CD4-positive, alpha-beta T cell treated with Interferon gamma for 1 hour (primary cell): ENCODE data around the gene FAM222B.
A peak's percentile ranks its signal among the peaks of the same experiment; 100 is the strongest.
"Not testable (repeated sequence)": the region's sequence is repeated elsewhere in the genome, so short reads cannot be mapped to it uniquely, and the experiment has no call there.

Experiments used
- DNase-seq: peaks from one replicate; pipeline ENCODE4 v3.0.0-alpha.2; 2020

Gene FAM222B

DNA sequence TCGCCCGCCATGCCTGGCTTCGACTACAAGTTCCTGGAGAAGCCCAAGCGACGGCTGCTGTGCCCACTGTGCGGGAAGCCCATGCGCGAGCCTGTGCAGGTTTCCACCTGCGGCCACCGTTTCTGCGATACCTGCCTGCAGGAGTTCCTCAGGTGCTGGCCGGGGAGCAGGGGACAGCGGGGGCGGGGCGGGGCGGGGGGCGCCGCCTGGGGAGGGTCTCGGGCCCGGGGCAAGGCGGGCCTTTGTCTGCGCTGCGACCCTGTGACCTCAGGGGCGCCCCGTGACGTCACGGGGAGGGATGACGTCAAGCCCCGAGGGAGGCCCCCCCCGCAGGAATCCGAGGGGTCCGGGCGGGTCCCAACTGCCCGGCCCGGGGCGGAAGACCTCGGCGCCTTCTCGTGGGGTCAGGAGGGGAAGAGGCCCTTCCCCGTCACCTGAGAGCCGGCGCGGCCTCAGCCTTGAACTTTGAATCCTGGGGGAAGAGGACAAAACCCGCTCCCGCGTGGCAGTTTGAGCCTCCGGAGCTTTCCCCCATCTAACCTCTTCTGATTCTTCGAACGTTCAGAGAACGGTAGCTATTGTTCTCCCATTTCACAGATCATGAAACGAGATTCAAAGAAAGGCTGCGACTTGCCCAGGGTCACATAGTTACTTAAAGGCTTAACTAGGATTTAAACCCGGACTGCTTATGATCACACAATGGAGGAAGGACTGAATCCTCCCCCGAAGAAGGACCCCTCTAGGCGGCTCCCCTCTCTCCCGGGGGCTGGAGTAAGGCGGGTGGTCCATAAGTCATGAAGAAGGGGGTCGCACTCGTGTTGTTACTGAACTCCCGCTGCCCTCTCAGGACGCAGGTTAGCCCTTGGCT is 98.3 kb downstream of the FAM222B start:
- peak; percentile 68 for DNase-seq

DNA sequence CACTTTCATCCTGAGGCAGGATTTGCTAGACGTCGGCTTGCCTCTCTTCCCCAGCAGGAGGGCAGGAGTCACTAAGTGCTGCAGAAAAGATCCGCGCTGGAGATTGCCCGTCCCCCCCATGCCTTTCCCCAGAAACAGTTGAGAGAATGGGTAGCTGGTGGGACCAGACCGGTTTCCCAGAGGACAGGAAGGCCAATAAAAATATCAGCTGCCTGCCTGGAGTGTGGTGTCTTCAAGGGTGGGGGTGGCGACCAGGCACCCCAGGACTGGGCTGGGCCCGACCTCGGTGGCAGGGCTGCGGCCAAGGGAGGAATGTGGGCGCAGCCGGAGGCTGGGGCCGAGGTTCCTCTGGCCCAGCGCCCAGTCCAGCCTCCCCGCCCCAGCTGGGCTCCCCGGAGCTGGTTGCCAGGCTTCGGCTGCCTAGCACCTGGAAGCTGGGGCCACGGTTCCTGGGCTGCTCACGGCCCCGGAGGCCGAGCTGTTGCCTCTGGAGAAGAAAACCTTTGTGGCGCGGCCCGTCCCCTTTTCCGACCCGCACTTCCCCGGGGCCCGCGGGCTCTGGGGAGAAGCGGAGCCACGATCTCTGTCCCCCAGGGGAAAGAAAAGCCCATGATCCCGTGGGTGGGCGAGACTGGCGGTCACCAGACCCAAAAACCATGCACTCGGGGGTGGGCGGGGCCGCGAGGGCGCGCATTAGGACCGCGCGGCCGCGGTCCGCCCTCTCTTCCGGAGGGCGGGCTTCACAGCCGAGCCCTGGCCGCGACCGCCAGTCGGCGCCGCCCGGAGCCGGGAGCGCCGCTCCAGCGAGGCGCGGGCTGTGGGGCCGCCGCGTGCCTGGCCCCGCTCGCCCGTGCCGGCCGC is 99.1 kb downstream of the FAM222B start, which contains the start of gene TRAF4:
Gene TRAF4, plus strand, starts transcription at position 769 of the 861 bp plus-strand sequence. CDS start 102 bp downstream, outside the sequence.
- peak; percentile 80 for DNase-seq

DNA sequence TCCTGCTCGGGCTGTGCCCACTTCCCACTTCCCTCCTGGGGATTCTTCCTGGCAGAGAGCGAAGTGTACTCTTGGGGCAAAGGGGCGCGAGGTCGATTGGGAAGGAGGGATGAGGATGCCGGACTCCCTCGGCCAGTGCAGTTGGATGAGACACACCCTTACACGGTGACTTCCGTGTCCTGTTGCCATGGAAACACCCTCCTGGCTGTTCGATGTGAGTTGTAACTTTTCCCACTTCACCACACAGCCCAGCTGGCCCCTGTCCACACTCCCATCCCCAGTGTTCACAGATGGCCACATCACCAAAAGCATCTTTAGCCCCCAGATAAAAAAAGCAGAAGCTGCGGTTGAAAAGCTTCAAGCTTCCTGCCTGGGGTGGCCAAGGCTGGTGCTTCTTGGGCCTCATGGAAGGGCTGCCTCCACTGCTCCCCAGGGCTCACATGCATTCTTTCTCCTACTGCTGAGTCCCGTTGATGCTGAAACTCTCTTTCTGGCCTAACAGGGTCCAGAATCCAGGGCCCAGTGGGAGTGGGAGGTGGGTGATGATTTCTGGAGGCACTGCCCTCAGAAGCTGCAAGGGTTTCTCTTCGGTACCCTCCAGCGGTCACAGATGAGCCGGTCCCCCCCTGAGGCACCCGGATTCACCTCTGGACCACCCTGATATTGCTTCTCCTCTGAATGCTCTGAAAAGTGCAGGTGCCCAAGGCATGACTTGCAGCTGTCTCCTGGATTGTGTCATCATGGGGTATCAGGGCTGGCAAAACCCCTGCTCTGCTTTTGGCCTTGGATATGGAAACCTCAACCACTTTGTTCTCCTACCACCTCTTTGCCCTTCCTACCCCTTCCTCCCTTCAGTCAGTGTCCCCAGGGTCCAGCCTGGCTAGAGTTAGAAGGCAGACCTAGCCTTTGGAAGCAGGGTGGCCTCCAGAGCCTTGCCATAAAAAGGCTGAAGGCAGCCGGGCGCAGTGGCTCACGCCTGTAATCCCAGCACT is 100.9 kb downstream of the FAM222B start:
- DNase-seq: peak; percentile 52

DNA sequence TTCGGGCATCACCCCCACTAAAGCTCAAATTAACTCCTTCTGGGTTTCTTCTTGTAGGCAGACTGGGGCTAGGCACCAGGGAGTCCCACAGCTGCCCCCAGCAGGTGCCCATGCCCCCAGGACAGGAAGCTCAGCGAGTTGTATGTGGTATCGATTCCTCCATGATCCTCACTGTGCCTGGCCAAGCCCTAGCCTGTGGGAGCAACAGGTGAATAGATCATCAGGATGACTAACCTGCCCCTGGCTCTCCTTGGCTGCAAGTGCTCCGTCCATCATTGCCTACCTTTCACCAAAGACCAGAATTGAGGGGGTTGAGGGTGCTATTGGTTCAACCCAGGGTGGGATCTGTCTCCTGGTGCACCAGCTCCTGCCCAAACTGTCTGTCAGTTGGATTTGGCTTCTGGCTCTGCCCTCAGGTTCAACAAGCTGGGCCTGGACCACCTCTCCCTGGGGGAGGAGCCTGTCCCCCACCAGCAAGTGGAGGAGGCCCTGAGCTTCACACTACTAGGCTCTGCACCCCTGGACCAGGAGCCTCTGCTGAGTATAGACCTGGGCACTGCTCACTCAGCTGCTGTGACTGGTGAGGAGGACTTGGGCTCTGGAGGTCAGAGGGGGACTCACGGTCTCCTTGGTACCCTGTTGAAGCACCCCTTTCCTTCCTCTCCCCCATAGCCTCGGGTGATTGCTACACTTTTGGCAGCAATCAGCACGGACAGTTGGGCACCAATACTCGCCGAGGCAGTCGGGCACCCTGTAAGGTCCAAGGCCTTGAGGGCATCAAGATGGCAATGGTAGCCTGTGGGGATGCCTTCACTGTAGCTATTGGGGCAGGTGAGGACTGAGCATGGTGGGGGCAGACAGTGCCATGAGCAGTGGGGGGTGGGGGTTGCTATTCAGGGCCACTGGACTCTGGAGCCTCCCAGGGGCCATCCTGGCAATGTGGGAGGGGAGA is 101.9 kb downstream of the FAM222B start:
- no peak for DNase-seq

DNA sequence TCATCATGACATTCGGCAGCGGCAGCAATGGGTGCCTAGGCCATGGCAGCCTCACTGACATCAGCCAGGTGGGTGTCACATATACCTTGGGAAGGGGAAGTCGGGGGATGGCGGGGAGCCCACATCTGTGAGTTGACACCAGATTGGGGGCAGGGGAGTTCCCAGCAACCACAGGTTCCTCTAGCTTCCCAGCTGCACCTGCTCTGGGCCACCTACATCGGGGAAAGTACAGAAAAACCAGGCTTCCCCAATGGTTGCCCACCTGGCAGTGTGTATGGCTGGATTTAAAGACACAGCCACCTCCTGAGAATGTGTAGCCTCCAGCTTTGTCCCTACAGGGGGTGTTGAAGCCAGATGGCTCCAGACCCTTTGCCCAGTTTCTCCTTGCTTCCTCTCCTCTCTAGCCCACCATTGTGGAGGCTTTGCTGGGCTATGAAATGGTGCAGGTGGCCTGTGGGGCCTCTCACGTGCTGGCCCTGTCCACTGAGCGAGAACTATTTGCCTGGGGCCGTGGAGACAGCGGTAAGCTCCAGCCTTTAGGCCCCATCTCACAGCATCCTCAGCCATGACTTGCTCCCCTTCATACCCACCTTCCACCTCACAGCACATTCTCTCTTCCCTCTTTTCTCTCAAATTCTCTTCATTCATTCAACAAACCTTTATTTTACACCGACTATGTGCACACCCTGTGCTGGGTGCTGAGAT is 103.8 kb downstream of the FAM222B start:
- peak; percentile 85 for DNase-seq

DNA sequence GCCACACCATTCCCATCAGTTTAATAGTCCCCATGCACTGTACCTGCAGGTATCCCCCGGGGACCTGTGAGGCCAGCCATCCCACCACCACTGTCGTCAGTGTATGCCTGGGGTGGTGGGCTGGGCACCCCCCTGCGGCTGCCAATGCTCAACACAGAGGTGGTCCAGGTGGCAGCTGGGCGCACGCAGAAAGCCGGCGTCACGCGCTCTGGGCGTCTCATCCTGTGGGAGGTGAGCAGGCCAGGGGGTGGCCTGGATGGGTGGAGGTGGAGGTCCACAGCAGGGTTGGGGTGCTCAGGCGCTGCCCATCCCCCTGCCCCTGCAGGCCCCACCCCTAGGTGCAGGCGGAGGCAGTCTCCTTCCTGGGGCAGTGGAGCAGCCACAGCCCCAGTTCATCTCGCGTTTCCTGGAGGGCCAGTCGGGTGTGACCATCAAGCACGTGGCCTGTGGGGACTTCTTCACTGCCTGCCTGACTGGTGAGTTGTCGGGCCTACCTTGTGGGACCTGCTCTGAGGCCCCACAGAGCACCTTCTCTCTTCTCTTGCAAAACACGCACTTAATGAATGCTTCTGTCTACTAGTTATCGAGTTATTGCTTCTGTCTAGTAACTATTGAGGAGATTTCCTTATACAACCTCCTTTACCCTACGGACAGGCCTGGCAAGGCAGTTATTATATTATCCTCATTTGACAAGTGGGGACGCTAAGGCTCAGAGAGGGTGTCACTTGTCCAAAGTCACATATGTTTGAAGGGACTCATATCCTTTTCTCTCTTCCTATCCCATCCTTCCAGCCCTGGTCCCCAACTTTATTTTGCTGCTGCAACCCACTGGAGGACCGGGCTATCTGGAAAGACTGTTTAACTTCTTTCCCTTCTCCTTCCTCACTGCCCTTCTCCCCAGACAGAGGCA is 104.6 kb downstream of the FAM222B start:
- DNase-seq: peak; percentile 82

DNA sequence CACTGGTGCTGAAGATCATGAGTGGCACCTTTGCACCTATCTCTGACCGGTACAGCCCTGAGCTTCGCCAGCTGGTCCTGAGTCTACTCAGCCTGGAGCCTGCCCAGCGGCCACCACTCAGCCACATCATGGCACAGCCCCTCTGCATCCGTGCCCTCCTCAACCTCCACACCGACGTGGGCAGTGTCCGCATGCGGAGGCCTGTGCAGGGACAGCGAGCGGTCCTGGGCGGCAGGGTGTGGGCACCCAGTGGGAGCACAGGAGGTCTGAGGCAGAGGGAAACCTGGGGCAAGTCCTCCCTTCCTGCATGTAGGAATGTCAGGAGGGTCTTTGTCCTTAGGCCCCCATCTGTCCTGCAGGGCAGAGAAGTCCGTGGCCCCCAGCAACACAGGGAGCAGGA is 105.3 kb downstream of the FAM222B start:
- no peak for DNase-seq

DNA sequence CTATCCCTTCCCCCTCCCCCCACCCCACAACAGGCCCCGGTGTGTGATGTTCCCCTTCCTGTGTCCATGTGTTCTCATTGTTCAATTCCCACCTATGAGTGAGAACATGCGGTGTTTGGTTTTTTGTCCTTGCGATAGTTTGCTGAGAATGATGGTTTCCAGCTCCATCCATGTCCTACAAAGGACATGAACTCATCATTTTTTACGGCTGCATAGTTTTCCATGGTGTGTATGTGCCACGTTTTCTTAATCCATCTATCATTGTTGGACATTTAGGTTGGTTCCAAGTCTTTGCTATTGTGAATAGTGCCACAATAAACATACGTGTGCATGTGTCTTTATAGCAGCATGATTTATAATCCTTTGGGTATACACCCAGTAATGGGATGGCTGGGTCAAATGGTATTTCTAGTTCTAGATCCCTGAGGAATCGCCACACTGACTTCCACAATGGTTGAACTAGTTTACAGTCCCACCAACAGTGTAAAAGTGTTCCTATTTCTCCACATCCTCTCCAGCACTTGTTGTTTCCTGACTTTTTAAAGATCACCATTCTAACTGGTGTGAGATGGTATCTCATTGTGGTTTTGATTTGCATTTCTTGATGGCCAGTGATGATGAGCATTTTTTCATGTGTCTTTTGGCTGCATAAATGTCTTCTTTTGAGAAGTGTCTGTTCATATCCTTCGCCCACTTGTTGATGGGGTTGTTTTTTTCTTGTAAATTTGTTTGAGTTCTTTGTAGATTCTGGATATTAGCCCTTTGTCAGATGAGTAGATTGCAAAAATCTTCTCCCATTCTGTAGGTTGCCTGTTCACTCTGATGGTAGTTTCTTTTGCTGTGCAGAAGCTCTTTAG is 106.4 kb downstream of the FAM222B start:
- DNase-seq: not testable (repeated sequence)

DNA sequence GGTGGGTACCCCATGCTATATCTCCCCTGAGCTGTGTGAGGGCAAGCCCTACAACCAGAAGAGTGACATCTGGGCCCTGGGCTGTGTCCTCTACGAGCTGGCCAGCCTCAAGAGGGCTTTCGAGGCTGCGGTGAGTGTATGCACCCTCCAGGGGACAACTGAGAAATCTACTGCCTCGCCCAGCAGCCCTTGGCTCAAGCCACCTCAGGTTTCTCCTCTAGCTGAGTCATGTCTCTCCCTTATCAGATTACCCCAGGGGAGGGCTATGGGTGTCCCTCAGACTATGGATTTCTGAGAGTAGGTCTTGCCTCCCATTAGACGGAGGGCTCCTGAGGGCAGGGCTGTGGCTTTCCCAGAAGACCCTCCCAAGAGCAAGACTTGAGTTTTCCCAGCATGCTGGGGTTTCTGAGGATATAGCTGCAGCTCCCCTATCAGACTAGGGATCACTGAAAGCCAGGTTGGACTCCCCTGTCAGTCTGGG is 107.3 kb downstream of the FAM222B start:
- DNase-seq: no peak

DNA sequence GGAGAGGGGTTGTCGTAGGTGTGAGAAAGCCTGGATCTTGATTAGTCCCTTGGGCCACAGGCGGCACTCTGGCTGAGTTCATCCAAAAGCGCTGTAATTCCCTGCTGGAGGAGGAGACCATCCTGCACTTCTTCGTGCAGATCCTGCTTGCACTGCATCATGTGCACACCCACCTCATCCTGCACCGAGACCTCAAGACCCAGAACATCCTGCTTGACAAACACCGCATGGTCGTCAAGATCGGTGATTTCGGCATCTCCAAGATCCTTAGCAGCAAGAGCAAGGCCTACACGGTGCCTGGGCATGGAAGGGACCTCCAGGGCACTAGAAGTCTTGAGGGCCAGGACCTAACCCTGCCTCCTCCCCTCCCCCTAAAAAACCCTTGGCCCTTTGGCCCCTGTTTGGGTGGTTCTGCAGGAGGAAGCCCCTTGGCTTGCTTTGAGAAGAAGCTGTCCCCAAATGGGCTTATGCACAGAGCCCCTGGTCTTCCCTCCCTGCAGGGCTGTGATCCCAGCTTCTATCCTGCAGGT is 107.8 kb downstream of the FAM222B start:
- DNase-seq: no peak

DNA sequence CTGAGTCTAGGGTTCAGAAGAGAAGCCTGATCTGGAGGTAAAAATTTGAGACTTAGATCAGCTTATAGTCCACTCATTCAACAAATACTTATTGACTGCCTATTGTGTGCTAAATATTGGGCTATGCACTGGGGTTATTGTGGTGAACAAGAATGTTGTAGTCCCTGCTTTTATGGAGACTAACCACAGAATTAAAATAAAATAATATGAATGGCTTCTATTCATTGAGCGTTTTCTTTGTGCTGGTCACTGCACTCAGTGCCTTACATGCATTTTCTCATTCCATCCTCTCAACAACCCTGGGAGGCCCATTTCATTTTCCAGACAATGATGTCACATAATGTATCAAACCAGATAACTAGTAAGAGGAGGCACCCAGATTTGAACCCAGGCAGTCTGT is 109.2 kb downstream of the FAM222B start:
- DNase-seq: no peak

DNA sequence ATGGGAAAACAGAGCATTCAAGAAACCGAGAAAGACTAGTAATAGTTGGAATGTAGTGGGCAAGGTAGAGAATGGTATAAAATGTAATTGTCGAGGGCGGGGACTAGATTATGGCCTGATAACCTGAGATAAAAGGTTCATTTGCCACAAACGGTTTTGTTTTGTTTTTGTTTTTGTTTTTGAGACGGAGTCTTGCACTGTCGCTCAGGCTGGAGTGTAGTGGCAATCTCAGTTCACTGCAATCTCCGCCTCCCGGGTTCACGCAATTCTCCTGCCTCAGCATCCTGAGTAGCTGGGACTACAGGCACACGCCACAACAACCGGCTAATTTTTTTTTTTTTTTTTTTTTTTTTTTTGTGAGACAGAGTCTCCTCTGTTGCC is 112.7 kb downstream of the FAM222B start:
- no peak for DNase-seq

DNA sequence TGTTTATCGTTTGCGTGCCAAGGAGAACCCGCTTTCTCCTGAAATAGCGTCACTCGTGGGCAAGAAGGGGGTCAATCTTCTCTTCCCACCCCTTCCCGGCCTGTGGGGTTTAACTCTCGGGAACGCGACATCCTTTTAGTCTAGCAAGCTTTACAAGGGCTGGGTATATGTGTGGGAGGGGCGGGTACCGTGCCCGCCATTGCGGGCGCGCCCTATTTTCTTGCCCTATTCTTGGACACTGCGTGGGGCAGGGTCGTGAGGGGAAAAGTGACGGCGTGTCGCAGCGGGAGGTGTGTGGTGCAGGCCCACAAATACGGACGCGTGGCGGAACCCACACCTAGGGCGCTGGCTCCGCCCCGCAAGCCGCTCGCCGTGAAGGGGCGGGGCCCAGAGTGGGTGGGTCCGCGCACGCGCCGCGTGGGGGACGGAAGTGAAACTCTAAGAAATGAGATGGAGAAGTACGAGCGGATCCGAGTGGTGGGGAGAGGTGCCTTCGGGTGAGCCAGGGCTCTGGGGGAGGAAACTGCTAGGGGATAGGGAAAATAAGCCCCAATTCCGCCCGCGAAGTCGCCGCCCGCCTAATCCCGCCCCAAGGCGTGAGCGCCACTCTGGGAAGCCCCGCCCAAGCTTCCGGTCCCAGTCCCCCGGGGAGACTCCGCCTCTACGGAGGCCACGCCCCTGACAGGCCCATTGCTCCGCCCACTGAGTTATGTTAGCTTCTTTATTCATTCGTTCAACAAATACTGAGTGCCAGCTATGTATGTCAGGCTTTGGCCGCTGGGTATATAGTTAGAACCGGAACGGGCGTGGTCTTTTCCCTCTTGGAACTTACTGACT is 114.0 kb downstream of the FAM222B start, which contains the start of gene NEK8:
Gene NEK8, plus strand, starts transcription at position 425 of the 837 bp plus-strand sequence. Its CDS starts 26 bp downstream, at position 451.
- DNase-seq: peak; percentile 94

DNA sequence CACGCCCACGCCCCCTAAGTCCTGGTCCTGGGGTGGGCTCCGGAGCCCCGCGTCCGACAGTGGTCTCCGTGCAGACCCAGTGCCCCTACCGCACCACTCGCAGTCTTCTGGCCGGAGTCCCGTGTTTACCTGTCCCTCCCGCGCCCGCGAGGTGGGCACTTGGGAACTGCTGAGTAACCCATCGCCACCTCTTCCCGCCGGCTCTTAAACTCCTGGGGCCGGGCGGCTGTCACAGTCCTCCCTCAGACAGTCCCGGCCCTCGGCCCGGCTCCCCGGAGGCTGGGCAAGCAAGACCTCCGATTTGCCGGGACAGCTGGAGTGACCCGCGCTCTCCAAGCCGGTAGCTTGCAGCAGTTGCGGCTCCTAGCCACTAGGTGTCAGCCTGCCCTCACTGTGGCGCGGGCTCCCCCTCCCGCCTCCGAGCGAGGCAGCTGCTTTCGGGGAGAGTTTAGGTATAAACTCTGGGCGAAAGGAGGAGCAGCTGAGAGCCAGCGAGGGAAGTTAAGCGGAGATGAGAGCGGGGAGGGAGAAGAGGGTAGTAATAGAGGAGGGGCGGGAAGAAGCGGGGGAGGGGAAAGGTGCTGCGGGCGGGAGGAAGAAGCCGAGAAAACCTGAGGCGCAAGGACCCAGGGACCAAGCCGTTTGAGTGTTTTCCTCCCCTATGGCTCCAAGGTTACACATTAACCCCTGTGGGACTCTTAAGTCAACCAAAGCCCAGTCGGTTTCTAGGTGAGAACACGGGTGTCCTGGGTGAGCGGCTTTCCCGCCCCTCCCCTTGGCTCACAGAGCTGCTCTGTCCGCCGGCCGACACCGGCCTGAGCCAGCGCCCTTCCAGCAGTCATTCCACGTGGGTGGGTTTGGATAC is 115.7 kb downstream of the FAM222B start:
- peak; percentile 87 for DNase-seq

DNA sequence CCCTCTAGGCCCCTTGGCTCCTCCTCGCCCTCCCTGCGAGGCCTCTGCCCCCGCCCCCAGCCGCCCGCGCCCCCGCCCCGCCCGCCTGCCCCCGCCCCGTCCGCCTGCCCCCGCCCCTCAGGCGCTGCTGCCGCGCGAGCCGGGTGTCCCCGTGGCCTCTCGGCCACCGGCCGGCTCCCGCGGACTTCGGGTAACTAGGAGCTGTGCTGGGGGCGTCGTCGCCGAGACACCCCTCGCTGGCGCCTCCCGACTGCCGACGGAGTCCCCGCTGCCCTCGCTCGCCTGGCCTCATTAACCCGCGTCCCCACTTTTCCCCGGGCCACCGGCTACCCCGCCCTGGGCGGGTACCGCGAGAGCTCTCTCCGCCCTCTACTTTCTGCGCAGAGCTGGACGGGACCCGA is 116.4 kb downstream of the FAM222B start, which contains the start of gene TLCD1:
Gene TLCD1, minus strand, starts transcription at position 8 of the 401 bp plus-strand sequence. CDS start 136 bp downstream, outside the sequence.
- peak; percentile 59 for DNase-seq
